GM12892 (cell line): Measurements from ENCODE around the gene CHTF18.
A peak's percentile ranks its signal among the peaks of the same experiment; 100 is the strongest.

Experiments
- POLR2A ChIP-seq: IDR thresholded peaks from 2 replicates; pipeline ENCODE4 v1.6.1; 2011; ENCODE audit warnings: low read depth, low read length, control low read depth
- POLR2AphosphoS5 ChIP-seq: IDR thresholded peaks from 2 replicates; pipeline ENCODE4 v1.6.1; 2011; ENCODE audit warnings: low read depth, low read length, control low read depth
- TAF1 ChIP-seq: IDR thresholded peaks from 2 replicates; pipeline ENCODE4 v1.6.1; 2011; ENCODE audit warnings: low read depth, mild to moderate bottlenecking, control low read depth, low read length, borderline replicate concordance

DNA sequence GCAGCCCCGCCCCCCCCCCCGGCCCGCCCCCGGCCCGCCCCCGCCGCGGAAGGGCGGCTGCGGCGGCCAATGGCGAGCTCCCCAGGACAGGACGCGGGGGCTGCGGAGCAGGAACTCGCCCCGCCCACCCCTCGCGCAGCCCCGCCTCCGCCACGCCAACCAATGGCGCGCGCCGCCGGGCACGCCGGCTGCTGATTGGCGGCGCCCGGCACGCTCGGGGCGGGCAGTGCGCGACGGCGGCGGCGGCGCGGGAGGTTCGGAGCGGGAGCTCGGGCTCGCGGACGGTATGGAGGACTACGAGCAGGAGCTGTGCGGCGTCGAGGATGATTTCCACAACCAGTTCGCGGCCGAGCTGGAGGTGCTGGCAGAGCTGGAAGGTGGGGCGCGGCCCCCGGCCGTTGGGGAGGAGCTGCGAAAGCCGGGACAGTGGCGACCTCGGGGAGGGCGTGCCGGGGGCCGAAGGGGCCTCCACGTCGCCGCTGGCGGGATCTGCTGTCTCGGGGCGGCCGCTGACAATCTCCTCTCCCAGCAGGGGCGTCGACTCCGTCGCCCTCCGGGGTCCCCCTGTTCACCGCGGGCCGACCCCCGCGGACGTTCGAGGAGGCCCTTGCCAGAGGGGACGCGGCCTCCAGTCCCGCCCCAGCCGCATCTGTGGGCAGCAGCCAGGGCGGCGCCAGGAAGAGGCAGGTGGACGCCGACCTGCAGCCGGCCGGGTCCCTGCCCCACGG lies at the start of gene CHTF18:
- TF ChIP-seq POLR2A (no peak), POLR2AphosphoS5 (0 out of 2 replicates have a peak, but pooled peaks have one; percentile 33), TAF1 (no peak)
